ENCODE results near the gene NTN5. TPM values are rescaled to one million over a fixed set of nuclear protein-coding genes. Genes with fewer than 3 reads are reported as not detected.

NTN5 gene
- total and polyA plus RNA-seq, 2 of the 4 experiments (the other 2 are of a cell fraction): 0.19 TPM; not detected in 1

GRCh38 chr19:48654299-48655059, 18.3 kb downstream of the NTN5 start (continued):
- no peak for TF ChIP-seq MXI1 (IDR thresholded peaks at IDR 0.05; ENCODE audit: borderline replicate concordance, low read depth, low read length)
- TF ChIP-seq MAFK (IDR thresholded peaks at IDR 0.05; ENCODE audit: low read depth, low read length): no peak
- TF ChIP-seq BHLHE40 (IDR thresholded peaks at IDR 0.05; ENCODE audit: low read depth, low read length): no peak

DNA sequence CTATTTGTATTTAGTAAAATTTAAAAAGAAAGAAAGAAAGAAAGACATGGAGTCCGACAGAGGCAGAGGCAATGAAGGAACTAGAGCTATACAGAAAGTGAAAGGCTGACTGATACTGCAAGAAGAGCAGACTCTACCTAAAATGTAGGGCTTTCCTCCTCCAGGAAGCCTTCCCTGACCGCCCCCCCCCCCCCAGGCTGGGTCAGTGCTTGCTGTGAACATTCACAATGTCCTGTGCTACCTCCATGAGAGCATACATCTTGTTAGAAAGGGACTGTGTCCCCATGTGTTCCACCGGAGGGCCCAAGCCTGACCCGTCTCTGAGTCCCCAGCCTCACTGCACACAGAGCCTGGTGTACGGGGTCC, 21.2 kb downstream of the NTN5 start:
- no TSS peak for BruUV-seq (replicated peaks)
- no peak overlapping the region for H3K27ac ChIP-seq (ENCODE audit: insufficient read depth, low read length)
- no peak overlapping the region for H3K56ac ChIP-seq (ENCODE audit: extremely low read depth, insufficient read depth, low read length)
- ChIA-PET CTCF (no interaction called here), POLR2A (ENCODE audit: unreplicated experiment) (no interaction called here)
- no peak overlapping the region for H4K8ac ChIP-seq (ENCODE audit: low read depth in 2 of 2, low read length in 2 of 2)
- DNase-seq (no peak), ATAC-seq (ENCODE audit: low read depth) (no peak)
- no peaks in the 10 kb centered on the region; the same call in 1 of the 2 replicates for H3K9me1 ChIP-seq (ENCODE audit: insufficient read depth, low read length)
- H3K18ac ChIP-seq (ENCODE audit: low read depth, low read length): no peak overlapping the region
- no peak overlapping the region for H4K91ac ChIP-seq (ENCODE audit: insufficient read depth, low read depth, low read length)
- peak overlapping the region; percentile 43 for H2AFZ ChIP-seq (replicated peaks; ENCODE audit: low read length, poor library complexity)
- H3K4me2 ChIP-seq (ENCODE audit: low read depth, low read length): no peak overlapping the region
- H3K36me3 ChIP-seq (ENCODE audit: control insufficient read depth, insufficient read depth, low read length): no peaks in the 10 kb centered on the region
- H3K4me1 ChIP-seq (ENCODE audit: control insufficient read depth, insufficient read depth, low read length): peaks cover under 1% of the 10 kb centered on the region
- no peaks in the 10 kb centered on the region for H3K79me1 ChIP-seq (ENCODE audit: low read depth in 1 of 2, low read length in 2 of 2)
- H2AK9ac ChIP-seq (replicated peaks; ENCODE audit: low read depth, low read length, poor library complexity): no peak overlapping the region
- H2BK120ac ChIP-seq (ENCODE audit: low read depth, low read length): no peak overlapping the region
- 86% methylated on average over 1 of the region's 5 CpGs; no CpG with 5 or more reads in 1 of the 2 experiments for WGBS, 2 experiments (ENCODE audit: extremely low coverage in 2 of 2, insufficient read length in 1 of 2)
- in situ Hi-C loops (cut with MboI; ENCODE audit: low sequenced_read_pairs) (no loop called here), dilution Hi-C loops (cut with HindIII; ENCODE audit: low sequenced_read_pairs, unreplicated experiment) (no loop called here), intact Hi-C loops (cut with micrococcal nuclease) (no loop called here)
- no peak overlapping the region for H3K4me3 ChIP-seq (ENCODE audit: insufficient read depth, low read depth, low read length)
- no peak overlapping the region for H3K23ac ChIP-seq (ENCODE audit: low read depth, low read length)
- no peak overlapping the region for H3K14ac ChIP-seq (replicated peaks; ENCODE audit: low read depth, low read length)
- H3K9ac ChIP-seq (ENCODE audit: low read depth, low read length): no peak overlapping the region
- no peak overlapping the region for H2BK15ac ChIP-seq (ENCODE audit: low read depth, low read length)
- no peak overlapping the region for H4K5ac ChIP-seq (ENCODE audit: low read depth, low read length)
- H3K9me3 ChIP-seq (ENCODE audit: control insufficient read depth, insufficient read depth, low read length): peaks cover 3% of the 10 kb centered on the region; the same call in 1 of the 2 replicates
- H2AK5ac ChIP-seq (ENCODE audit: low read depth, low read length): no peak overlapping the region
- H3K4ac ChIP-seq (ENCODE audit: low read depth, low read length): no peak overlapping the region
- no peak overlapping the region for H2BK5ac ChIP-seq (ENCODE audit: low read depth, low read length, poor library complexity, severe bottlenecking)
- H2BK20ac ChIP-seq (ENCODE audit: low read depth, low read length): no peak overlapping the region
- H3K27me3 ChIP-seq (ENCODE audit: control insufficient read depth, insufficient read depth, low read length): peaks cover 4% of the 10 kb centered on the region; the same call in 1 of the 2 replicates
- no peaks in the 10 kb centered on the region for H4K20me1 ChIP-seq (ENCODE audit: insufficient read depth, low read length)
- TF ChIP-seq CHD1 (IDR thresholded peaks at IDR 0.05; ENCODE audit: low read depth, low read length) (no peak), MXI1 (IDR thresholded peaks at IDR 0.05; ENCODE audit: borderline replicate concordance, low read depth, low read length) (no peak), RCOR1 (IDR thresholded peaks at IDR 0.05; ENCODE audit: insufficient replicate concordance, low read length) (no peak), NFE2L2 (IDR thresholded peaks at IDR 0.05; ENCODE audit: low read depth, low read length) (no peak), RAD21 (IDR thresholded peaks at IDR 0.05; ENCODE audit: low read length) (no peak), CEBPB (IDR thresholded peaks at IDR 0.05; ENCODE audit: low read depth, low read length) (no peak), SMC3 (IDR thresholded peaks at IDR 0.05; ENCODE audit: low read depth, low read length) (no peak), FOS (IDR thresholded peaks at IDR 0.05; ENCODE audit: low read depth, low read length) (no peak), ELK1 (IDR thresholded peaks at IDR 0.05; ENCODE audit: borderline replicate concordance, low read depth, low read length) (no peak)
- TF ChIP-seq, protein P1, sequence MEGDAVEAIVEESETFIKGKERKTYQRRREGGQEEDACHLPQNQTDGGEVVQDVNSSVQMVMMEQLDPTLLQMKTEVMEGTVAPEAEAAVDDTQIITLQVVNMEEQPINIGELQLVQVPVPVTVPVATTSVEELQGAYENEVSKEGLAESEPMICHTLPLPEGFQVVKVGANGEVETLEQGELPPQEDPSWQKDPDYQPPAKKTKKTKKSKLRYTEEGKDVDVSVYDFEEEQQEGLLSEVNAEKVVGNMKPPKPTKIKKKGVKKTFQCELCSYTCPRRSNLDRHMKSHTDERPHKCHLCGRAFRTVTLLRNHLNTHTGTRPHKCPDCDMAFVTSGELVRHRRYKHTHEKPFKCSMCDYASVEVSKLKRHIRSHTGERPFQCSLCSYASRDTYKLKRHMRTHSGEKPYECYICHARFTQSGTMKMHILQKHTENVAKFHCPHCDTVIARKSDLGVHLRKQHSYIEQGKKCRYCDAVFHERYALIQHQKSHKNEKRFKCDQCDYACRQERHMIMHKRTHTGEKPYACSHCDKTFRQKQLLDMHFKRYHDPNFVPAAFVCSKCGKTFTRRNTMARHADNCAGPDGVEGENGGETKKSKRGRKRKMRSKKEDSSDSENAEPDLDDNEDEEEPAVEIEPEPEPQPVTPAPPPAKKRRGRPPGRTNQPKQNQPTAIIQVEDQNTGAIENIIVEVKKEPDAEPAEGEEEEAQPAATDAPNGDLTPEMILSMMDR (conservative IDR thresholded peaks at IDR 0.05; ENCODE audit: low read depth, low read length): no peak
- TF ChIP-seq, protein P2, sequence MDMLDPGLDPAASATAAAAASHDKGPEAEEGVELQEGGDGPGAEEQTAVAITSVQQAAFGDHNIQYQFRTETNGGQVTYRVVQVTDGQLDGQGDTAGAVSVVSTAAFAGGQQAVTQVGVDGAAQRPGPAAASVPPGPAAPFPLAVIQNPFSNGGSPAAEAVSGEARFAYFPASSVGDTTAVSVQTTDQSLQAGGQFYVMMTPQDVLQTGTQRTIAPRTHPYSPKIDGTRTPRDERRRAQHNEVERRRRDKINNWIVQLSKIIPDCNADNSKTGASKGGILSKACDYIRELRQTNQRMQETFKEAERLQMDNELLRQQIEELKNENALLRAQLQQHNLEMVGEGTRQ (IDR thresholded peaks at IDR 0.05; ENCODE audit: low read depth, low read length): no peak

All from IMR-90 (cell line).